Mesothelial cell of epicardium (in vitro differentiated cells): ENCODE measurements around the gene CCDC126. TPM values are rescaled to one million over a fixed set of nuclear protein-coding genes. Genes with fewer than 3 reads are reported as not detected.

Experiments used
- DNase-seq, 2 experiments: peaks; one replicate each; pipeline ENCODE4 v3.0.0; 2021; ENCODE audit warnings: low spot score in 2 of 2; ENCODE audit not compliant: unreplicated experiment in 2 of 2
- H3K27ac Mint-ChIP-seq: 2 replicates; pipeline ENCODE4 v1.8.0; 2021; ENCODE audit warnings: mixed read lengths
- H3K27me3 Mint-ChIP-seq: 2 replicates; pipeline ENCODE4 v1.8.0; 2021; ENCODE audit warnings: low read depth, mixed read lengths
- H3K36me3 Mint-ChIP-seq: 2 replicates; pipeline ENCODE4 v1.8.0; 2021; ENCODE audit warnings: mixed read lengths
- H3K4me1 Mint-ChIP-seq: 2 replicates; pipeline ENCODE4 v1.8.0; 2021; ENCODE audit warnings: mixed read lengths
- H3K4me3 Mint-ChIP-seq: 2 replicates; pipeline ENCODE4 v1.8.0; 2021; ENCODE audit warnings: mild to moderate bottlenecking, moderate library complexity, mixed read lengths
- H3K9me3 Mint-ChIP-seq: 2 replicates; pipeline ENCODE4 v1.8.0; 2021; ENCODE audit warnings: mixed read lengths
- CTCF ChIP-seq: fragments of 200-600 bp; sonication (generic); IDR thresholded peaks from one replicate; pipeline ENCODE4 v1.5.0; 2021; ENCODE audit warnings: antibody characterized with exemption; ENCODE audit not compliant: unreplicated experiment
- total RNA-seq: library from RNA; stranded (reverse); gene quantifications from 3 replicates; pipeline ENCODE4 v1.2.1, GENCODE V29; 2021

The CCDC126 gene
- total RNA-seq, 1 donor from 2014 or later = 10.6 TPM

GRCh38 chr7:23661385-23661784 lies 64.2 kb downstream of the CCDC126 start:
- Mint-ChIP-seq H3K36me3 (no peaks in the 10 kb centered on the region), H3K4me1 (peaks cover 5% of the 10 kb centered on the region), H3K27me3 (no peaks in the 10 kb centered on the region), H3K4me3 (no peak overlapping the region), H3K9me3 (peaks cover 23% of the 10 kb centered on the region), H3K27ac (no peak overlapping the region)
- TF ChIP-seq CTCF = no peak
- no peak for DNase-seq

GRCh38 chr7:23662124-23662983 lies 65.2 kb downstream of the CCDC126 start:
- no peaks in the 10 kb centered on the region for H3K27me3 Mint-ChIP-seq
- H3K4me3 Mint-ChIP-seq = no peak overlapping the region
- H3K36me3 Mint-ChIP-seq = no peaks in the 10 kb centered on the region
- TF ChIP-seq CTCF = no peak
- peaks cover 5% of the 10 kb centered on the region for H3K4me1 Mint-ChIP-seq
- no peak overlapping the region for H3K27ac Mint-ChIP-seq
- DNase-seq = no peak
- peaks cover 14% of the 10 kb centered on the region for H3K9me3 Mint-ChIP-seq

GRCh38 chr7:23662984-23663313 lies 65.8 kb downstream of the CCDC126 start:
- TF ChIP-seq CTCF = no peak

GRCh38 chr7:23664122-23664521 lies 66.9 kb downstream of the CCDC126 start:
- Mint-ChIP-seq H3K36me3 (no peaks in the 10 kb centered on the region), H3K9me3 (peaks cover 4% of the 10 kb centered on the region), H3K27ac (no peak overlapping the region), H3K4me1 (peaks cover 6% of the 10 kb centered on the region), H3K27me3 (no peaks in the 10 kb centered on the region), H3K4me3 (no peak overlapping the region)
- TF ChIP-seq CTCF = no peak
- no peak for DNase-seq

More at GRCh38 chr7:23662984-23663313, 65.8 kb downstream of the CCDC126 start:
- H3K9me3 Mint-ChIP-seq = peaks cover 12% of the 10 kb centered on the region
- H3K36me3 Mint-ChIP-seq = no peaks in the 10 kb centered on the region
- DNase-seq = no peak
- H3K4me1 Mint-ChIP-seq = peaks cover 5% of the 10 kb centered on the region
- H3K27ac Mint-ChIP-seq = no peak overlapping the region
- no peaks in the 10 kb centered on the region for H3K27me3 Mint-ChIP-seq
- H3K4me3 Mint-ChIP-seq = no peak overlapping the region

GRCh38 chr7:23672033-23672432 lies 74.9 kb downstream of the CCDC126 start:
- DNase-seq = no peak
- Mint-ChIP-seq H3K4me3 (no peak overlapping the region), H3K27ac (no peak overlapping the region), H3K36me3 (no peaks in the 10 kb centered on the region), H3K9me3 (peaks cover 20% of the 10 kb centered on the region), H3K27me3 (no peaks in the 10 kb centered on the region), H3K4me1 (peaks cover 20% of the 10 kb centered on the region)
- no peak for TF ChIP-seq CTCF
